Umbilical cord (tissue), 2 donors: ENCODE measurements around the gene NOL4L. TPM values are rescaled to one million over a fixed set of nuclear protein-coding genes. Genes with fewer than 3 reads are reported as not detected.
A peak's percentile ranks its signal among the peaks of the same experiment; 100 is the strongest.

Source experiments
- DNase-seq: peaks from one replicate; pipeline ENCODE4 v3.0.0-alpha.2; 2015; ENCODE audit warnings: low spot score
- total RNA-seq: library from RNA; depleted of rRNA; stranded (reverse); fragments of >200 nt; gene quantifications from one replicate; pipeline ENCODE4 v1.2.3, GENCODE V29; 2014; ENCODE audit warnings: low replicate concordance; ENCODE audit not compliant: insufficient read depth

The NOL4L gene
- total RNA-seq, 1 donor from 2014 or later, result 6.5 TPM

- no peak for DNase-seq
Measured at GRCh38 chr20:32526125-32526524, 59.0 kb downstream of the NOL4L start.

- peak; percentile 36 for DNase-seq
Measured at GRCh38 chr20:32524829-32525501, 60.2 kb downstream of the NOL4L start.

- DNase-seq, result peak; percentile 71
Measured at GRCh38 chr20:32523613-32524213, 61.4 kb downstream of the NOL4L start.

GRCh38 chr20:32522776-32523612, 62.1 kb downstream of the NOL4L start:
- no peak for DNase-seq

GRCh38 chr20:32522526-32522775, 62.7 kb downstream of the NOL4L start:
- no peak for DNase-seq

GRCh38 chr20:32521780-32522525, 63.2 kb downstream of the NOL4L start:
- peak; percentile 67 for DNase-seq

GRCh38 chr20:32520927-32521203, 64.3 kb downstream of the NOL4L start:
- DNase-seq, result no peak

GRCh38 chr20:32519381-32519730, 65.8 kb downstream of the NOL4L start:
- no peak for DNase-seq

GRCh38 chr20:32518593-32519380, 66.3 kb downstream of the NOL4L start:
- DNase-seq, result peak; percentile 21

- DNase-seq, result no peak
Measured at GRCh38 chr20:32517914-32518592, 67.1 kb downstream of the NOL4L start.

- no peak for DNase-seq
Measured at GRCh38 chr20:32517518-32517873, 67.6 kb downstream of the NOL4L start.

- no peak for DNase-seq
Measured at GRCh38 chr20:32516583-32517517, 68.3 kb downstream of the NOL4L start.

- no peak for DNase-seq
Measured at GRCh38 chr20:32515631-32516101, 69.5 kb downstream of the NOL4L start.

- no peak for DNase-seq
Measured at GRCh38 chr20:32514760-32515159, 70.4 kb downstream of the NOL4L start.

GRCh38 chr20:32513031-32513866, 71.9 kb downstream of the NOL4L start:
- DNase-seq, result no peak

- no peak for DNase-seq
Measured at GRCh38 chr20:32512047-32512385, 73.1 kb downstream of the NOL4L start.

- DNase-seq, result no peak
Measured at GRCh38 chr20:32511358-32512046, 73.6 kb downstream of the NOL4L start.

- peak; percentile 42 for DNase-seq
Measured at GRCh38 chr20:32510601-32511357, 74.4 kb downstream of the NOL4L start.
